SK-N-DZ (cell line): Measurements from ENCODE around the gene DBI.
"Not testable (repeated sequence)": the region's sequence is repeated elsewhere in the genome, so short reads cannot be mapped to it uniquely, and the experiment has no call there.

Source experiments
- DNase-seq: peaks from one replicate; pipeline ENCODE4 v3.0.0-alpha.2; 2015; ENCODE audit warnings: low spot score

Gene DBI

GRCh38 chr2:119402106-119402505, 35.3 kb downstream of the DBI start:
- no peak for DNase-seq

DNA sequence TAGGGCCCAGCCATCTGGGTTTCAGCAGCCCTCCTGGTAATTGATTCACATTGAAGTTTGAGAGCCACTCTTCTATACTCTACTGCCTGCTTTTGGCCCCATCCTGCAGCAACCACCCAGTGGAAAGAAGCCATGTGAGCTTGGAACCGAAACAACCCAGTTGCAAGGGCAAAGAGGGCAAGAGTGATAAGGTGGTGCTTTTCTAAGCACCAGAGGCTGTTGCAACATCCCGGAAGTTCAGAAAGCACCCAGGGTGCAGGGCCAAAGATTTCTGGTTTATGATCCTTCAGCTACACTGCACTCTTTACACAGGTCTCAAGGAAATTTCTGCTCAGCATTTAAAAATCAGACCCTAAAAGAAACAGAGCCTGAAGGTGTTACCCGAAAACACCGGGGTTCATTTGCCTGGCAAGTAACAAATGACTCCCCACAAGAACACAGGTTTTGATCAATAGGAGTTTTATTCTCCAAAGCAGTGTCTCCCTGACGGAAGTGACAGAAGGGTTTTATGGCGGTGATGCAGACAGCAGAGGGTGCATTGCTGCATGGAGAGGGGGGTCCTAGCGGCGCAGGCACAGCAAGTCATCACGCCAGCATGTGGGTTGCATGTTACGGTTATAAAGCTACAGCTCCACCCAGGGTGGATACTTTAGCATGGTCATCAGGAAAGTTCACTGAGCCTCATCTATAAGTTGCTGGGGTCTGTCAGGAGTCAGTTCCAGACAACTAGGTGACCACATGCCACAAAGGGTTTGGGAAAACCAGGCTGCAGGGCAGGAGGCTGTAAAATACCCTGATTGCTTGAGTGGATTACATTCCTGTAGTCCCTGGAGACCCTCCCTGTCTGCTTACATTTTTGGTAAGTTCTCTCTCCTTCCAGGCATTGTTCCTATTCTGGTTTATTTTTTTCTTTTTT, 36.1 kb downstream of the DBI start:
- DNase-seq = no peak

- not testable (repeated sequence) for DNase-seq
These were observed 36.8 kb downstream of the DBI start for GRCh38 chr2:119403618-119404017.

- no peak for DNase-seq
These were observed 38.4 kb downstream of the DBI start for GRCh38 chr2:119405151-119405550.

DNA sequence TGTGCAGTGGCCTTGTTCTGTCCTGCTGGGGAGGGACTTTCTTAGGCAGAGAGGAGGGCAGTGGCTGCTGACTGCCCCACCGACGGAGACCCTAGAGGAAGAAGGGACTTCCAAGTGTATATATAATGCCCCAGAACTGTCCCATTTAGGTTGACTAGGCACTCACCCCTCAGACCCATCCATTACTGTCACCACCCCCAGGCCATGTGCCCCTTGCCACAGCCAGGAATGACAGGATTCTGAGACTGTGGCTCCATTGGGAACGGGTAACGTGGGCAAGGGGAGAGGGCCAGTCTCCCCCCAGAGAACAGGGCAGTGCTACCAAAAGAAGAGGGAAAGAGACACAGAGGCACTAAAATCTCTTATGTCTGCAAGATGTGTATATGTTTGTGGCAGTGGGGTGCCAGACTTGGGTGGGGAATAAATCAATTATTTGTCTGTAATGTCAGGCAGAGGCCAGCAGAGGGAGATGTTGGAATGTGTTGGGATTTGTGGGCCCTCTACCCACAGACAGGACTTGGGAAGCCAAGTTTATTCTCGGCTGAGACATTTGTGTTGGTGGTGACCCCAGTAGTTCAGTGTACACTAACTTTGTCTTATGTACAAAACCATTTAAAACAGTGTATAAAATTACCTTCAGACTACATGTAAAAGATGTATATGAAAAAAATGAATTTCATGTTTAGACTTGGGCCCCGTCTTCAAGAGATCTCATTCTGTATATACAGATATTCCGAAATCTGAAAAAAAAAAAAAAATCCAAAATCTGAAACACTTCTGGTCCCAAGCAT, 40.8 kb downstream of the DBI start:
- DNase-seq = peak; percentile 44

DNA sequence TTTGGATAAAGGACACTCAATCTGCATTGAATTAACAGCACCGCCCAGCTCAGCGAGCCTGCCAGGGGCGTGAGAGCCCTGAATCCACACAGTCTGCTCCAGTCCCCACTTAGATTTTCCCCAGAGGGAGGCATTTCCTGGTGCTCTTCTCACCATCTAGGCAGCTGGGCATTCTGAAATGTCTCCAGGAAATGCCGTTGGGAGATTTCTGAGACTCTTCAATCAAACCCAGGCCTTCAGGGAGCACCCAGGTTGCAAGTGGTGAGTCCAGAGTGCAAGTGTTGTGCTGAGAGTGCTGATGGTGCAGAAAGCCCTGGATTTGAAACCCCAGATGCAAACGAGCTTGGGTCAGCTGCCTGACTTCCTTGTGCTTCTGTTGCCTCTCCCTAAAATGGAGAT, 41.4 kb downstream of the DBI start:
- DNase-seq = no peak

GRCh38 chr2:119409506-119409905, 42.7 kb downstream of the DBI start:
- no peak for DNase-seq

GRCh38 chr2:119414894-119415293, 48.1 kb downstream of the DBI start:
- no peak for DNase-seq

- no peak for DNase-seq
These were observed 48.9 kb downstream of the DBI start for GRCh38 chr2:119415630-119416029.

- DNase-seq = no peak
These were observed 49.6 kb downstream of the DBI start for GRCh38 chr2:119416299-119416923.

DNA sequence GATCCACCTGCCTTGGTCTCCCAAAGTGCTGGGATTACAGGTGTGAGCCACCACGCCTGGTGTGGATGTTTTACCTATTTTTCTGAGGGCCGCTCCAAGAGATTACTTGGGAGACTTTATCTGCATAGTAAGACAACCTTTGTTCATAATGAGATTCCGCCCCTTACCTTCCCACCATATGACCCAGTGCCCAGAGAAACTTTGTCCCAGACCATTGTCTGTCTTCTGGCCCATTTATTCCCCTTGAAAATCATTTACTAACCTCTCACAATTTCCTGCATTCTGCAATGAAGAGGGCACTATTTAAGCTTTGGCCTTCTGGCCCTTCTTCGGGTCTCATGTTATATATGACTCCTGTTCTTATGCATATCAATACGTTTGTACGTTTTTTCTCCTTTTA, 51.1 kb downstream of the DBI start:
- DNase-seq = no peak

- no peak for DNase-seq
These were observed 52.3 kb downstream of the DBI start for GRCh38 chr2:119419065-119419464.

DNA sequence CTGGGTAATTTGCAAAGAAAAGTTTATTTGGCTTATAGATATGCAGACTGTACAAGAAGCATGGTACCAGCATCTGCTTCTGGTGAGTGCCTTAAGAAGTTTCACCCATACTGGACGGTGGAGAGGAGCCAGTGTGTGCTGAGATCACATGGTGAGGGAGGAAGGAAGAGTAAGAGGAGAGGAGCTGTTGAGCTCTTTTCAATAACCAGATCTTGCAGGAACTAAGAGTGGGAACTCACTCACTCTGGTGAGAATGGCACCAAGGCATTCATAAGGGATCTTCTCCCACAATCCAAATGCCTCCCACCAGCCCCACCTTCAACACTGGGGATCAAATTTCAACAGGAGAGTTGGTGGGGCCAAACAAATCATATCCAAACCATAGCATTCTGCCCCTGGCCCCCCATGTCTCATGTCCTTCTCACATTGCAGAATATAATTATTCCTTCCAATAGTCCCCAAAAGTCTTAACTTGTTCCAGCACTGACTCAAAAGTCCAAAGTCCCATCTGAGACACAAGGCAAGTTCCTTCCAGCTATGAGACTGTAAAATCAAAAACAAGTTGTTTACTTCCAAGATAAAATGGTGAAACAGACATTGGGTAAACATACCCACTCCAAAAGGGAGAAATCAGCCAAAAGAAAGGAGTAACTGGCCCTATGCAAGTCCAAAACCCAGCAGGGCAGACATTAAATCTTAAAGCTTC, 53.2 kb downstream of the DBI start:
- no peak for DNase-seq

DNA sequence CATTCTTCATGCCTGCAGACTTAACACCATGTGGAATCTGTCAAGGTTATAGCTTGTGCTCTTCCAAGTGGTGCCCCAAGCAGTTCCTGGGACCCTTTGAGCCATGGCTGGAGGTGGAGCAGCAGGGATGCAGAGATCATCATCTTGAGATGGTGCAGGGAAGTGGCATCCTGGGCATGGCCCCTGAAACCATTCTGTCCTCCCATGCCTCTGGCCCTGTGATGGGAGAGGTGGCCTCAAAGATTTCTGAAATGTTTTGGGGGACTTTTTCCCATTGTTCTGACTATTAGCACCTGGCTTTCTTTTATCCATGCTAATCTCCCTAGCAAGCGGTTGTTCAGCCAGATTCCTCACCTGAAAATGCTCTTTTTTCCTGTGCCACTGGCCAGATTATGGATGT, 54.5 kb downstream of the DBI start:
- DNase-seq = no peak

GRCh38 chr2:119421741-119422140, 55.0 kb downstream of the DBI start:
- no peak for DNase-seq
